HepG2 (cell line): Measurements from ENCODE around the gene CNOT10. TPM values are rescaled to one million over a fixed set of nuclear protein-coding genes. Genes with fewer than 3 reads are reported as not detected.

Experiments used
- FOXA3 ChIP-seq: IDR thresholded peaks from 2 replicates; pipeline ENCODE4 v1.6.1; 2016; ENCODE audit warnings: missing genetic modification reagents, missing compliant biosample characterization
- ISL2 ChIP-seq: sonication (generic); formaldehyde crosslinking; IDR thresholded peaks from 2 replicates; pipeline ENCODE4 v1.5.0; 2020; ENCODE audit warnings: missing genetic modification reagents
- ISX ChIP-seq: sonication (generic); formaldehyde crosslinking; conservative IDR thresholded peaks from 2 replicates; pipeline ENCODE4 v1.5.0; 2020; ENCODE audit warnings: missing genetic modification reagents
- KDM2A ChIP-seq: sonication (generic); formaldehyde crosslinking; IDR thresholded peaks from 2 replicates; pipeline ENCODE4 v1.4.0; 2020; ENCODE audit warnings: low read depth, missing genetic modification reagents, borderline replicate concordance
- NFIB ChIP-seq: sonication (generic); formaldehyde crosslinking; IDR thresholded peaks from 2 replicates; pipeline ENCODE4 v1.9.0; 2021; ENCODE audit warnings: missing genetic modification reagents, mild to moderate bottlenecking, borderline replicate concordance
- RFXANK ChIP-seq: IDR thresholded peaks from 2 replicates; pipeline ENCODE4 v1.6.1; 2016
- SRSF4 ChIP-seq: fragments of 200-400 bp; formaldehyde crosslinking; IDR thresholded peaks from one replicate; pipeline ENCODE4 v1.6.1; 2018; ENCODE audit warnings: mild to moderate bottlenecking, low read depth, low read length, moderate library complexity; ENCODE audit not compliant: poor library complexity, severe bottlenecking
- ZNF256 ChIP-seq: sonication (generic); formaldehyde crosslinking; conservative IDR thresholded peaks from 2 replicates; pipeline ENCODE4 v1.4.0; 2020; ENCODE audit warnings: missing genetic modification reagents
- ZNF598 ChIP-seq: sonication (generic); formaldehyde crosslinking; IDR thresholded peaks from 2 replicates; pipeline ENCODE4 v1.5.1; 2020; ENCODE audit warnings: mild to moderate bottlenecking, missing genetic modification reagents, borderline replicate concordance
- ZNF777 ChIP-seq: sonication (generic); formaldehyde crosslinking; IDR thresholded peaks from 2 replicates; pipeline ENCODE4 v1.4.0; 2020; ENCODE audit warnings: missing genetic modification reagents
- ZSCAN5A ChIP-seq: sonication (generic); formaldehyde crosslinking; IDR thresholded peaks from 2 replicates; pipeline ENCODE4 v1.8.0; 2022; ENCODE audit warnings: mild to moderate bottlenecking, missing genetic modification reagents, borderline replicate concordance
- polyA plus RNA-seq, 8 experiments: library from polyadenylated mRNA; depleted of rRNA in 3 of 8; stranded (reverse) in 7 of 8; unstranded in 1 of 8; fragments of >200 nt; fragmentation: Illumina TruSeq in 4 of 8; extraction: Trizol in 4 of 8; gene quantifications; 2 replicates each; pipeline versions ENCODE4 v1.2.1 to v1.2.3, GENCODE V29; 2011 to 2016; ENCODE audit warnings: low read depth in 4 of 8, missing spikeins in 1 of 8, mixed read lengths in 1 of 8; ENCODE audit not compliant: insufficient read depth in 1 of 8
- total RNA-seq, 5 experiments: library from RNA; depleted of rRNA; stranded (reverse); fragments of >200 nt; fragmentation: Illumina TruSeq; extraction: Trizol; gene quantifications; 2 replicates each; pipeline ENCODE4 v1.2.3, GENCODE V29; 2016; ENCODE audit warnings: low read depth in 1 of 5
- TF ChIP-seq, protein P1 (sequence below): sonication (generic); formaldehyde crosslinking; IDR thresholded peaks from 2 replicates; pipeline ENCODE4 v1.5.1; 2020; ENCODE audit warnings: mild to moderate bottlenecking, missing genetic modification reagents, borderline replicate concordance
- TF ChIP-seq, protein P2 (sequence below): sonication (generic); formaldehyde crosslinking; IDR thresholded peaks from 2 replicates; pipeline ENCODE4 v1.4.0; 2020; ENCODE audit warnings: mild to moderate bottlenecking, missing genetic modification reagents

CNOT10 gene
- total and polyA plus RNA-seq, 2 of the 13 experiments (the other 11 are each of a cell fraction or from before 2014, with no cell fraction given), result 21.2 to 34.1 TPM

GRCh38 chr3:32781211-32781968 lies 96.4 kb downstream of the CNOT10 start (continued):
- TF ChIP-seq, protein P1, sequence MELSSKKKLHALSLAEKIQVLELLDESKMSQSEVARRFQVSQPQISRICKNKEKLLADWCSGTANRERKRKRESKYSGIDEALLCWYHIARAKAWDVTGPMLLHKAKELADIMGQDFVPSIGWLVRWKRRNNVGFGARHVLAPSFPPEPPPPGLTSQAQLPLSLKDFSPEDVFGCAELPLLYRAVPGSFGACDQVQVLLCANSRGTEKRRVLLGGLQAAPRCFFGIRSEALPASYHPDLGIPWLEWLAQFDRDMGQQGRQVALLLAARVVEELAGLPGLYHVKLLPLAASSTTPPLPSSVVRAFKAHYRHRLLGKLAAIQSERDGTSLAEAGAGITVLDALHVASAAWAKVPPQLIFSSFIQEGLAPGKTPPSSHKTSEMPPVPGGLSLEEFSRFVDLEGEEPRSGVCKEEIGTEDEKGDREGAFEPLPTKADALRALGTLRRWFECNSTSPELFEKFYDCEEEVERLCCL (CRISPR knock-in tag), result no peak
- TF ChIP-seq SRSF4 (no peak), ISX (CRISPR knock-in tag) (no peak), KDM2A (CRISPR knock-in tag) (peak; percentile 91), ZNF777 (peak; percentile 19; the same call in 1 of the 2 replicates), ZNF256 (CRISPR knock-in tag) (0 out of 2 replicates have a peak, but pooled peaks have one; percentile 38), FOXA3 (CRISPR knock-in tag) (peak; percentile 41; the same call in 1 of the 2 replicates), ZNF598 (peak; percentile 41; the same call in 1 of the 2 replicates), RFXANK (CRISPR knock-in tag) (0 out of 2 replicates have a peak, but pooled peaks have one; percentile 21), ZSCAN5A (CRISPR knock-in tag) (no peak), ISL2 (CRISPR knock-in tag) (peak; percentile 85), NFIB (CRISPR knock-in tag) (no peak)
- TF ChIP-seq, protein P2, sequence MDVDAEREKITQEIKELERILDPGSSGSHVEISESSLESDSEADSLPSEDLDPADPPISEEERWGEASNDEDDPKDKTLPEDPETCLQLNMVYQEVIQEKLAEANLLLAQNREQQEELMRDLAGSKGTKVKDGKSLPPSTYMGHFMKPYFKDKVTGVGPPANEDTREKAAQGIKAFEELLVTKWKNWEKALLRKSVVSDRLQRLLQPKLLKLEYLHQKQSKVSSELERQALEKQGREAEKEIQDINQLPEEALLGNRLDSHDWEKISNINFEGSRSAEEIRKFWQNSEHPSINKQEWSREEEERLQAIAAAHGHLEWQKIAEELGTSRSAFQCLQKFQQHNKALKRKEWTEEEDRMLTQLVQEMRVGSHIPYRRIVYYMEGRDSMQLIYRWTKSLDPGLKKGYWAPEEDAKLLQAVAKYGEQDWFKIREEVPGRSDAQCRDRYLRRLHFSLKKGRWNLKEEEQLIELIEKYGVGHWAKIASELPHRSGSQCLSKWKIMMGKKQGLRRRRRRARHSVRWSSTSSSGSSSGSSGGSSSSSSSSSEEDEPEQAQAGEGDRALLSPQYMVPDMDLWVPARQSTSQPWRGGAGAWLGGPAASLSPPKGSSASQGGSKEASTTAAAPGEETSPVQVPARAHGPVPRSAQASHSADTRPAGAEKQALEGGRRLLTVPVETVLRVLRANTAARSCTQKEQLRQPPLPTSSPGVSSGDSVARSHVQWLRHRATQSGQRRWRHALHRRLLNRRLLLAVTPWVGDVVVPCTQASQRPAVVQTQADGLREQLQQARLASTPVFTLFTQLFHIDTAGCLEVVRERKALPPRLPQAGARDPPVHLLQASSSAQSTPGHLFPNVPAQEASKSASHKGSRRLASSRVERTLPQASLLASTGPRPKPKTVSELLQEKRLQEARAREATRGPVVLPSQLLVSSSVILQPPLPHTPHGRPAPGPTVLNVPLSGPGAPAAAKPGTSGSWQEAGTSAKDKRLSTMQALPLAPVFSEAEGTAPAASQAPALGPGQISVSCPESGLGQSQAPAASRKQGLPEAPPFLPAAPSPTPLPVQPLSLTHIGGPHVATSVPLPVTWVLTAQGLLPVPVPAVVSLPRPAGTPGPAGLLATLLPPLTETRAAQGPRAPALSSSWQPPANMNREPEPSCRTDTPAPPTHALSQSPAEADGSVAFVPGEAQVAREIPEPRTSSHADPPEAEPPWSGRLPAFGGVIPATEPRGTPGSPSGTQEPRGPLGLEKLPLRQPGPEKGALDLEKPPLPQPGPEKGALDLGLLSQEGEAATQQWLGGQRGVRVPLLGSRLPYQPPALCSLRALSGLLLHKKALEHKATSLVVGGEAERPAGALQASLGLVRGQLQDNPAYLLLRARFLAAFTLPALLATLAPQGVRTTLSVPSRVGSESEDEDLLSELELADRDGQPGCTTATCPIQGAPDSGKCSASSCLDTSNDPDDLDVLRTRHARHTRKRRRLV, result no peak; the same call in 1 of the 2 replicates
